ENCODE results near the gene RAD50.

The RAD50 gene

GRCh38 chr5:132669455-132669820 is 112.7 kb downstream of the RAD50 start:
- Histone ChIP-seq H3K4me1 (ENCODE audit: control insufficient read depth, insufficient read depth, low read length, unreplicated experiment) (peaks cover 6% of the 10 kb centered on the region), H3K4me3 (ENCODE audit: low read depth, low read length) (no peak overlapping the region), H3K27me3 (ENCODE audit: insufficient read depth, low read length) (no peaks in the 10 kb centered on the region), H3K36me3 (ENCODE audit: insufficient read depth, low read length) (no peaks in the 10 kb centered on the region), H2AFZ (ENCODE audit: low read length, unreplicated experiment) (no peak overlapping the region), H3K79me2 (ENCODE audit: control insufficient read depth, insufficient read depth, low read length, unreplicated experiment) (no peaks in the 10 kb centered on the region), H3K27ac (ENCODE audit: low read depth, low read length) (no peak overlapping the region)

GRCh38 chr5:132669966-132670882 is 113.4 kb downstream of the RAD50 start:
- Histone ChIP-seq H3K79me2 (ENCODE audit: control insufficient read depth, insufficient read depth, low read length, unreplicated experiment) (no peaks in the 10 kb centered on the region), H3K4me1 (ENCODE audit: control insufficient read depth, insufficient read depth, low read length, unreplicated experiment) (peaks cover 12% of the 10 kb centered on the region), H3K27ac (ENCODE audit: low read depth, low read length) (no peak overlapping the region), H2AFZ (ENCODE audit: low read length, unreplicated experiment) (no peak overlapping the region), H3K36me3 (ENCODE audit: insufficient read depth, low read length) (no peaks in the 10 kb centered on the region), H3K27me3 (ENCODE audit: insufficient read depth, low read length) (no peaks in the 10 kb centered on the region), H3K4me3 (ENCODE audit: low read depth, low read length) (no peak overlapping the region)

GRCh38 chr5:132671000-132671399 is 114.2 kb downstream of the RAD50 start:
- no peaks in the 10 kb centered on the region for H3K27me3 ChIP-seq (ENCODE audit: insufficient read depth, low read length)
- H3K4me1 ChIP-seq (ENCODE audit: control insufficient read depth, insufficient read depth, low read length, unreplicated experiment) = peaks cover 13% of the 10 kb centered on the region
- H3K79me2 ChIP-seq (ENCODE audit: control insufficient read depth, insufficient read depth, low read length, unreplicated experiment) = no peaks in the 10 kb centered on the region
- no peaks in the 10 kb centered on the region for H3K36me3 ChIP-seq (ENCODE audit: insufficient read depth, low read length)
- H2AFZ ChIP-seq (ENCODE audit: low read length, unreplicated experiment) = no peak overlapping the region
- H3K4me3 ChIP-seq (ENCODE audit: low read depth, low read length) = no peak overlapping the region
- H3K27ac ChIP-seq (ENCODE audit: low read depth, low read length) = no peak overlapping the region

- Histone ChIP-seq H3K27ac (ENCODE audit: low read depth, low read length) (no peak overlapping the region), H3K4me1 (ENCODE audit: control insufficient read depth, insufficient read depth, low read length, unreplicated experiment) (peaks cover 28% of the 10 kb centered on the region), H3K4me3 (ENCODE audit: low read depth, low read length) (no peak overlapping the region), H3K79me2 (ENCODE audit: control insufficient read depth, insufficient read depth, low read length, unreplicated experiment) (no peaks in the 10 kb centered on the region), H2AFZ (ENCODE audit: low read length, unreplicated experiment) (no peak overlapping the region), H3K36me3 (ENCODE audit: insufficient read depth, low read length) (no peaks in the 10 kb centered on the region), H3K27me3 (ENCODE audit: insufficient read depth, low read length) (no peaks in the 10 kb centered on the region)
Observed at GRCh38 chr5:132673488-132673887, 116.7 kb downstream of the RAD50 start.

- H3K27me3 ChIP-seq (ENCODE audit: insufficient read depth, low read length) = no peaks in the 10 kb centered on the region
- H3K4me1 ChIP-seq (ENCODE audit: control insufficient read depth, insufficient read depth, low read length, unreplicated experiment) = peaks cover 28% of the 10 kb centered on the region
- no peaks in the 10 kb centered on the region for H3K36me3 ChIP-seq (ENCODE audit: insufficient read depth, low read length)
- H3K79me2 ChIP-seq (ENCODE audit: control insufficient read depth, insufficient read depth, low read length, unreplicated experiment) = no peaks in the 10 kb centered on the region
- peak within 1 kb of the TSS; percentile 23 for H3K4me3 ChIP-seq (ENCODE audit: low read depth, low read length)
- peak within 1 kb of the TSS; percentile 63 for H3K27ac ChIP-seq (ENCODE audit: low read depth, low read length)
- peak within 1 kb of the TSS; percentile 89 for H2AFZ ChIP-seq (ENCODE audit: low read length, unreplicated experiment)
Observed at GRCh38 chr5:132673939-132674630, 117.3 kb downstream of the RAD50 start, which contains the start of gene IL4. IL4 (plus strand) TSS chr5:132673989; CDS start chr5:132674051, 62 bp downstream.

GRCh38 chr5:132674671-132675506 is 118.1 kb downstream of the RAD50 start:
- no peaks in the 10 kb centered on the region for H3K27me3 ChIP-seq (ENCODE audit: insufficient read depth, low read length)
- peak overlapping the region; percentile 63 for H3K27ac ChIP-seq (ENCODE audit: low read depth, low read length)
- H3K4me3 ChIP-seq (ENCODE audit: low read depth, low read length) = peak overlapping the region; percentile 23
- no peaks in the 10 kb centered on the region for H3K36me3 ChIP-seq (ENCODE audit: insufficient read depth, low read length)
- H2AFZ ChIP-seq (ENCODE audit: low read length, unreplicated experiment) = peak overlapping the region; percentile 89
- peaks cover 28% of the 10 kb centered on the region for H3K4me1 ChIP-seq (ENCODE audit: control insufficient read depth, insufficient read depth, low read length, unreplicated experiment)
- H3K79me2 ChIP-seq (ENCODE audit: control insufficient read depth, insufficient read depth, low read length, unreplicated experiment) = no peaks in the 10 kb centered on the region

- H3K27me3 ChIP-seq (ENCODE audit: insufficient read depth, low read length) = no peaks in the 10 kb centered on the region
- peaks cover 31% of the 10 kb centered on the region for H3K4me1 ChIP-seq (ENCODE audit: control insufficient read depth, insufficient read depth, low read length, unreplicated experiment)
- H3K4me3 ChIP-seq (ENCODE audit: low read depth, low read length) = no peak overlapping the region
- no peak overlapping the region for H3K27ac ChIP-seq (ENCODE audit: low read depth, low read length)
- no peak overlapping the region for H2AFZ ChIP-seq (ENCODE audit: low read length, unreplicated experiment)
- H3K79me2 ChIP-seq (ENCODE audit: control insufficient read depth, insufficient read depth, low read length, unreplicated experiment) = no peaks in the 10 kb centered on the region
- no peaks in the 10 kb centered on the region for H3K36me3 ChIP-seq (ENCODE audit: insufficient read depth, low read length)
Observed at GRCh38 chr5:132675936-132676689, 119.3 kb downstream of the RAD50 start.

GRCh38 chr5:132677191-132677590 is 120.4 kb downstream of the RAD50 start:
- Histone ChIP-seq H2AFZ (ENCODE audit: low read length, unreplicated experiment) (no peak overlapping the region), H3K4me3 (ENCODE audit: low read depth, low read length) (no peak overlapping the region), H3K27ac (ENCODE audit: low read depth, low read length) (no peak overlapping the region), H3K79me2 (ENCODE audit: control insufficient read depth, insufficient read depth, low read length, unreplicated experiment) (no peaks in the 10 kb centered on the region), H3K27me3 (ENCODE audit: insufficient read depth, low read length) (no peaks in the 10 kb centered on the region), H3K36me3 (ENCODE audit: insufficient read depth, low read length) (no peaks in the 10 kb centered on the region), H3K4me1 (ENCODE audit: control insufficient read depth, insufficient read depth, low read length, unreplicated experiment) (peaks cover 31% of the 10 kb centered on the region)

- Histone ChIP-seq H3K4me1 (ENCODE audit: control insufficient read depth, insufficient read depth, low read length, unreplicated experiment) (peaks cover 31% of the 10 kb centered on the region), H3K27me3 (ENCODE audit: insufficient read depth, low read length) (no peaks in the 10 kb centered on the region), H3K4me3 (ENCODE audit: low read depth, low read length) (no peak overlapping the region), H3K27ac (ENCODE audit: low read depth, low read length) (no peak overlapping the region), H3K79me2 (ENCODE audit: control insufficient read depth, insufficient read depth, low read length, unreplicated experiment) (no peaks in the 10 kb centered on the region), H3K36me3 (ENCODE audit: insufficient read depth, low read length) (no peaks in the 10 kb centered on the region), H2AFZ (ENCODE audit: low read length, unreplicated experiment) (no peak overlapping the region)
Observed at GRCh38 chr5:132677682-132678400, 121.1 kb downstream of the RAD50 start.
